GM23338 (cell line): ENCODE measurements around the gene ADAMTS4.

Experiments used
- EZH2 ChIP-seq: fragments of 200-600 bp; sonication (generic); IDR thresholded peaks from one replicate; pipeline ENCODE4 v1.8.0; 2017; ENCODE audit warnings: antibody characterized with exemption, mild to moderate bottlenecking, low read depth; ENCODE audit not compliant: unreplicated experiment
- EZH2phosphoT487 ChIP-seq: fragments of 200-600 bp; sonication (generic); IDR thresholded peaks from one replicate; pipeline ENCODE4 v1.8.1; 2018; ENCODE audit warnings: antibody characterized with exemption; ENCODE audit not compliant: unreplicated experiment
- JUNB ChIP-seq: IDR thresholded peaks from one replicate; pipeline ENCODE4 v1.6.1; 2016; ENCODE audit warnings: antibody characterized with exemption; ENCODE audit not compliant: unreplicated experiment
- NANOG ChIP-seq: IDR thresholded peaks from 2 replicates; pipeline ENCODE4 v1.6.1; 2016; ENCODE audit warnings: antibody characterized with exemption, borderline replicate concordance
- POLR2AphosphoS5 ChIP-seq: IDR thresholded peaks from 2 replicates; pipeline ENCODE4 v1.6.1; 2016; ENCODE audit warnings: antibody characterized with exemption, low read depth
- STAT1 ChIP-seq: IDR thresholded peaks from one replicate; pipeline ENCODE4 v1.6.1; 2016; ENCODE audit warnings: antibody characterized with exemption; ENCODE audit not compliant: unreplicated experiment
- TF ChIP-seq, protein P1 (sequence below), 2 experiments: fragments of 200-600 bp in 1 of 2; sonication (generic) in 1 of 2; conservative IDR thresholded peaks; 2 replicates each; pipeline versions ENCODE4 v1.5.1 to v1.6.1; 2016 to 2017; ENCODE audit warnings: antibody characterized with exemption in 2 of 2, low read depth in 2 of 2, mild to moderate bottlenecking in 2 of 2, moderate library complexity in 1 of 2
- TF ChIP-seq, protein P2 (sequence below): IDR thresholded peaks from one replicate; pipeline ENCODE4 v1.6.1; 2018; ENCODE audit warnings: antibody characterized with exemption; ENCODE audit not compliant: unreplicated experiment

DNA sequence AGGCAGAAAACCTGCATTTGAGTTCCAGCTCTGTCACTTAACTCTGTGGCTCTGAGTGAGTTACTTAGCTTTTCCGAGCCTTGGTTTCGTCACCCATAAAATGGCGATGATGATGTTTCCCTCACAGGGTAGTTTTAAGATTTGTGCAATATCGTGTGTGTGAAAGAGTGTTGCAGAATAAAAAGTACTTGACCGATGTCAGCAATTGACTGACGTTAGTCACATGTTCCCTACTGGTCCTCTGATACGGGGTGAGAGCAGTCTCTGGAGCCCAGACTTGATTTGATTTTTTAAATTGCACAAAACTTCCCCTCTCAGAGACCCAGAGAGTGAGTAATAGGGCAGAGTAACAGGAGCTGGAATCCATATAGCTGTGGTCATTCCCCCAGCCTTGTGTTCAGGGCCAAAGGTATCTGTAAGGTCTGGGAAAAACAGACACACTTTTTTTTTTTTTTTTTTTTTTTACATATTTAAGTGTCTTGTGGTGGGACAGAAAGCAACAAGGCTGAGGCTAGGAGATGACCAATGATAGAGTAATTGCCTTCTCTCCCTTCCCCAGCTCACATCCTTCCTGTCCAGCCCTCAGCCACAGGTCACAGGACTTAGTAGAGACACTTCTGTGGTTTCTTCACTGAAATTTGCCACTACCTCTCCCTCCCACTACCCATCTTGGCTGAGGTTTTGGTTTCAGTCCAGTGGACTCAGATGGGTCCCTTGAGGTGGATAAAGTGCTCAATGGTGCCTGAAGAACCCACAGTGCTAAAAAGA lies 18.3 kb upstream of the ADAMTS4 start:
- TF ChIP-seq, protein P1, sequence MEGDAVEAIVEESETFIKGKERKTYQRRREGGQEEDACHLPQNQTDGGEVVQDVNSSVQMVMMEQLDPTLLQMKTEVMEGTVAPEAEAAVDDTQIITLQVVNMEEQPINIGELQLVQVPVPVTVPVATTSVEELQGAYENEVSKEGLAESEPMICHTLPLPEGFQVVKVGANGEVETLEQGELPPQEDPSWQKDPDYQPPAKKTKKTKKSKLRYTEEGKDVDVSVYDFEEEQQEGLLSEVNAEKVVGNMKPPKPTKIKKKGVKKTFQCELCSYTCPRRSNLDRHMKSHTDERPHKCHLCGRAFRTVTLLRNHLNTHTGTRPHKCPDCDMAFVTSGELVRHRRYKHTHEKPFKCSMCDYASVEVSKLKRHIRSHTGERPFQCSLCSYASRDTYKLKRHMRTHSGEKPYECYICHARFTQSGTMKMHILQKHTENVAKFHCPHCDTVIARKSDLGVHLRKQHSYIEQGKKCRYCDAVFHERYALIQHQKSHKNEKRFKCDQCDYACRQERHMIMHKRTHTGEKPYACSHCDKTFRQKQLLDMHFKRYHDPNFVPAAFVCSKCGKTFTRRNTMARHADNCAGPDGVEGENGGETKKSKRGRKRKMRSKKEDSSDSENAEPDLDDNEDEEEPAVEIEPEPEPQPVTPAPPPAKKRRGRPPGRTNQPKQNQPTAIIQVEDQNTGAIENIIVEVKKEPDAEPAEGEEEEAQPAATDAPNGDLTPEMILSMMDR (conservative IDR thresholded peaks at IDR 0.05; ENCODE audit: low read depth in 2 of 2) = no peak
- TF ChIP-seq POLR2AphosphoS5 (no peak), STAT1 (no peak), EZH2 (no peak), JUNB (no peak), EZH2phosphoT487 (no peak), NANOG (no peak)
- TF ChIP-seq, protein P2, sequence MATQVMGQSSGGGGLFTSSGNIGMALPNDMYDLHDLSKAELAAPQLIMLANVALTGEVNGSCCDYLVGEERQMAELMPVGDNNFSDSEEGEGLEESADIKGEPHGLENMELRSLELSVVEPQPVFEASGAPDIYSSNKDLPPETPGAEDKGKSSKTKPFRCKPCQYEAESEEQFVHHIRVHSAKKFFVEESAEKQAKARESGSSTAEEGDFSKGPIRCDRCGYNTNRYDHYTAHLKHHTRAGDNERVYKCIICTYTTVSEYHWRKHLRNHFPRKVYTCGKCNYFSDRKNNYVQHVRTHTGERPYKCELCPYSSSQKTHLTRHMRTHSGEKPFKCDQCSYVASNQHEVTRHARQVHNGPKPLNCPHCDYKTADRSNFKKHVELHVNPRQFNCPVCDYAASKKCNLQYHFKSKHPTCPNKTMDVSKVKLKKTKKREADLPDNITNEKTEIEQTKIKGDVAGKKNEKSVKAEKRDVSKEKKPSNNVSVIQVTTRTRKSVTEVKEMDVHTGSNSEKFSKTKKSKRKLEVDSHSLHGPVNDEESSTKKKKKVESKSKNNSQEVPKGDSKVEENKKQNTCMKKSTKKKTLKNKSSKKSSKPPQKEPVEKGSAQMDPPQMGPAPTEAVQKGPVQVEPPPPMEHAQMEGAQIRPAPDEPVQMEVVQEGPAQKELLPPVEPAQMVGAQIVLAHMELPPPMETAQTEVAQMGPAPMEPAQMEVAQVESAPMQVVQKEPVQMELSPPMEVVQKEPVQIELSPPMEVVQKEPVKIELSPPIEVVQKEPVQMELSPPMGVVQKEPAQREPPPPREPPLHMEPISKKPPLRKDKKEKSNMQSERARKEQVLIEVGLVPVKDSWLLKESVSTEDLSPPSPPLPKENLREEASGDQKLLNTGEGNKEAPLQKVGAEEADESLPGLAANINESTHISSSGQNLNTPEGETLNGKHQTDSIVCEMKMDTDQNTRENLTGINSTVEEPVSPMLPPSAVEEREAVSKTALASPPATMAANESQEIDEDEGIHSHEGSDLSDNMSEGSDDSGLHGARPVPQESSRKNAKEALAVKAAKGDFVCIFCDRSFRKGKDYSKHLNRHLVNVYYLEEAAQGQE = no peak
